Measurements from ENCODE around the gene KSR2.

KSR2 gene

DNA sequence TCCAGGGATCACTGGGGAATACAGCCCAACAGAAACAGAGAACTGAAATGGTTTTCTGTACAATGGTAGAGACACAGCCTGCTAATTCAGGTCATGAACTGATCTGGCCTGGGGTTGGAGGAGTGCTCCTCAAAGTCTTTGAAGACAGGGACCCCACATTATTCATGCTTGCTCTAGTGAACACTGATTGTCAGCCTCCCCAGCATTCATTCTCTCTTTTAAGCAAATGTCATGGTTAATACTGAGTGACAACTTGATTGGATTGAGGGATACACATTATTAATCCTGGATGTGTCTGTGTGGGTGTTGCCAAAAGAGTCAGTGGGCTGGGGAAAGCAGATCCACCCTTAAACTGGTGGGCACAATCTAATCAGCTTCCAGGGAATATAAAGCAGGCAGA lies 319.0 kb downstream of the KSR2 start:
- Mint-ChIP-seq H3K36me3 (ENCODE audit: low read depth) (peaks cover 9% of the 10 kb centered on the region), H3K9me3 (peaks cover 35% of the 10 kb centered on the region), H3K27me3 (ENCODE audit: low read depth, poor library complexity) (peaks cover 23% of the 10 kb centered on the region), H3K27ac (no peak overlapping the region), H3K4me3 (no peak overlapping the region), H3K4me1 (peaks cover 8% of the 10 kb centered on the region)
- TF ChIP-seq, protein P1, sequence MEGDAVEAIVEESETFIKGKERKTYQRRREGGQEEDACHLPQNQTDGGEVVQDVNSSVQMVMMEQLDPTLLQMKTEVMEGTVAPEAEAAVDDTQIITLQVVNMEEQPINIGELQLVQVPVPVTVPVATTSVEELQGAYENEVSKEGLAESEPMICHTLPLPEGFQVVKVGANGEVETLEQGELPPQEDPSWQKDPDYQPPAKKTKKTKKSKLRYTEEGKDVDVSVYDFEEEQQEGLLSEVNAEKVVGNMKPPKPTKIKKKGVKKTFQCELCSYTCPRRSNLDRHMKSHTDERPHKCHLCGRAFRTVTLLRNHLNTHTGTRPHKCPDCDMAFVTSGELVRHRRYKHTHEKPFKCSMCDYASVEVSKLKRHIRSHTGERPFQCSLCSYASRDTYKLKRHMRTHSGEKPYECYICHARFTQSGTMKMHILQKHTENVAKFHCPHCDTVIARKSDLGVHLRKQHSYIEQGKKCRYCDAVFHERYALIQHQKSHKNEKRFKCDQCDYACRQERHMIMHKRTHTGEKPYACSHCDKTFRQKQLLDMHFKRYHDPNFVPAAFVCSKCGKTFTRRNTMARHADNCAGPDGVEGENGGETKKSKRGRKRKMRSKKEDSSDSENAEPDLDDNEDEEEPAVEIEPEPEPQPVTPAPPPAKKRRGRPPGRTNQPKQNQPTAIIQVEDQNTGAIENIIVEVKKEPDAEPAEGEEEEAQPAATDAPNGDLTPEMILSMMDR (IDR thresholded peaks at IDR 0.05), result no peak
- no peak for DNase-seq

DNA sequence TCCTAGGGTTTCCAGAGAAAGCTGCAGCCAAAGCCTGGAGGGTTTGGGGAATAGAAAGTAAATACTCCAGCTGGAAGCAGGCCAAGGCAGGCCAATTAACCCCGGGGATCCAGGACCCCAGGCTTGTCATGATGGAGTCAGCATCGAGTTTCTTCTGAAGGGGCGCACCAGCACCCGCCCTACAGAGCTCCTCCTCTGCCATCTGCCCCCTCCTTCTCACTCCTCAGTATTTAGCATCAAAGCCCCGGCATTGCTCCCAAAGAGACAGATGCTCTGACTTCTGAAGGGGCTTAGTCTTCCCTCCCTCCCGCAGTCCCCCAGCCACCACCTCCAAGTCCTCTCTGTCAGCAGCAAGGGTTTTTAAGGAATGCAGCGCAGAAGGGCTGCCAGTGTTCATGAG lies 322.3 kb downstream of the KSR2 start:
- TF ChIP-seq, protein P1 (IDR thresholded peaks at IDR 0.05), result no peak
- Mint-ChIP-seq H3K4me1 (peaks cover 8% of the 10 kb centered on the region), H3K4me3 (no peak overlapping the region), H3K9me3 (peaks cover 17% of the 10 kb centered on the region), H3K27ac (no peak overlapping the region), H3K36me3 (ENCODE audit: low read depth) (peaks cover 5% of the 10 kb centered on the region), H3K27me3 (ENCODE audit: low read depth, poor library complexity) (peaks cover 26% of the 10 kb centered on the region)
- peak; percentile 8 for DNase-seq

GRCh38 chr12:117645473-117645872 lies 323.3 kb downstream of the KSR2 start:
- Mint-ChIP-seq H3K27ac (no peak overlapping the region), H3K4me1 (peaks cover 8% of the 10 kb centered on the region), H3K36me3 (ENCODE audit: low read depth) (no peaks in the 10 kb centered on the region), H3K9me3 (peaks cover 6% of the 10 kb centered on the region), H3K4me3 (no peak overlapping the region), H3K27me3 (ENCODE audit: low read depth, poor library complexity) (peaks cover 20% of the 10 kb centered on the region)
- TF ChIP-seq, protein P1 (IDR thresholded peaks at IDR 0.05), result no peak
- DNase-seq, result no peak

GRCh38 chr12:117643971-117644370 lies 324.8 kb downstream of the KSR2 start:
- peaks cover 8% of the 10 kb centered on the region for H3K4me1 Mint-ChIP-seq
- peaks cover 24% of the 10 kb centered on the region for H3K27me3 Mint-ChIP-seq (ENCODE audit: low read depth, poor library complexity)
- TF ChIP-seq, protein P1 (IDR thresholded peaks at IDR 0.05), result no peak
- H3K9me3 Mint-ChIP-seq, result no peaks in the 10 kb centered on the region
- H3K4me3 Mint-ChIP-seq, result no peak overlapping the region
- no peak for DNase-seq
- no peaks in the 10 kb centered on the region for H3K36me3 Mint-ChIP-seq (ENCODE audit: low read depth)
- no peak overlapping the region for H3K27ac Mint-ChIP-seq

GRCh38 chr12:117641885-117642284 lies 326.9 kb downstream of the KSR2 start:
- TF ChIP-seq, protein P1 (IDR thresholded peaks at IDR 0.05), result no peak
- Mint-ChIP-seq H3K4me3 (no peak overlapping the region), H3K4me1 (peaks cover 5% of the 10 kb centered on the region), H3K36me3 (ENCODE audit: low read depth) (no peaks in the 10 kb centered on the region), H3K27me3 (ENCODE audit: low read depth, poor library complexity) (peaks cover 20% of the 10 kb centered on the region), H3K9me3 (peaks cover 13% of the 10 kb centered on the region), H3K27ac (no peak overlapping the region)
- DNase-seq, result no peak

DNA sequence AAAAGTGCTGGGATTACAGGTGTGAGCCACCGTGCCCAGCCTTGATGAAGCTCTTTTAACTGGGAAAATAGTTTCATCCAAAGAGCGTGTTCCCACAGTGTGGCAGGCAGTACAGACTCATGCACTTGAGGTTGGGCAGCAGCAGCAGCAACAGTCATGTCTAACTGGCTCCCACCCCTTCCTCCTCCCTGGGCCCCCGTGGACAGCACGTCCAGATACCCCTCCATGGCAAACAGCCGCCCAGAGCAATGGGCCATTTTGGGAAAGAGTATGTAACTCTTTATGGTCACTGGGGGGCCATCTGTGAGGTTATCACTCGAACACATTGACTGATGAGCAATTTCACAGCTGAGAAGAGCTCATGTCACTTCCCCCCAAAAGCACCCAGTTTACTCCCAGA lies 328.3 kb downstream of the KSR2 start:
- DNase-seq, result no peak
- Mint-ChIP-seq H3K27ac (no peak overlapping the region), H3K4me3 (no peak overlapping the region), H3K27me3 (ENCODE audit: low read depth, poor library complexity) (peaks cover 17% of the 10 kb centered on the region), H3K4me1 (no peaks in the 10 kb centered on the region), H3K36me3 (ENCODE audit: low read depth) (no peaks in the 10 kb centered on the region), H3K9me3 (peaks cover 19% of the 10 kb centered on the region)
- TF ChIP-seq, protein P1 (IDR thresholded peaks at IDR 0.05), result no peak
